ENCODE data around the gene PLEKHM1.
"Not testable (repeated sequence)": the region's sequence is repeated elsewhere in the genome, so short reads cannot be mapped to it uniquely, and the experiment has no call there.

DNA sequence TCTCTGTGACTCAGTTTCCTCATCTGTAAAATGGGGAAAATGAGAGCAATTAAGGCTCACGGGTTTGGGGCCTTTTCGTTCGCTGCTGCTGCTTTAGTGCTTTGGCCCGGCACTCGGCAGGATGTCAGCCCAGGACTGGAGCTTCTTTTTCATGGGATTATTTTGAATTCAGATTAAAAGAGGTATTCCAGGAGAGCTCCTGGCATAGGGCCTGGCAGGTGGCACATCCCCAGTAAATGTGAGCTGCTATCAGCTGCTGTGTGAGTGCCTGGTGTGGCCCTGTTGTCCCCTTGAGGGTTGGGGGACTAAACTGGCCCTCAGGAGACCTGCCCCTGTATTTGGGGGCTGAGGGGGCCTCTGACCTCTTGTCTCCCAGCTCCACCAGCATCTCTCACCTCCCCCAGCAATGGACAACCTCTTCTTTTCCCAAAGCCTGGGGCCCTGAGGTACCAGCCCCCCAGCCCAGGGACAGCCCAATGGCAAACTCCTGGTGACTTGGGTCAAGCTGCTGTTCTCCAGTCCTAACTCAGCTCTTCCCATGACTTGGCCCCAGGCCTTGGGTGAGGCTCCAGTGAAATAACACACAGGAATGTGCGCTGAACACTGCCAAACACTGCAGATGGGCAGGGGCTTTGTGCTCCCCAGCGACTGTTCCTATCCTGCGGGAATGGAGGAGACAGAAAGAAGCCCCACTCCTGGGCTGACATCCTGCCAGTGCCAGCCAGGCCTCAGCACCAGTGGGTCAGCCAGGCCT lies 43.5 kb downstream of the PLEKHM1 start:
- TF ChIP-seq, protein P1, sequence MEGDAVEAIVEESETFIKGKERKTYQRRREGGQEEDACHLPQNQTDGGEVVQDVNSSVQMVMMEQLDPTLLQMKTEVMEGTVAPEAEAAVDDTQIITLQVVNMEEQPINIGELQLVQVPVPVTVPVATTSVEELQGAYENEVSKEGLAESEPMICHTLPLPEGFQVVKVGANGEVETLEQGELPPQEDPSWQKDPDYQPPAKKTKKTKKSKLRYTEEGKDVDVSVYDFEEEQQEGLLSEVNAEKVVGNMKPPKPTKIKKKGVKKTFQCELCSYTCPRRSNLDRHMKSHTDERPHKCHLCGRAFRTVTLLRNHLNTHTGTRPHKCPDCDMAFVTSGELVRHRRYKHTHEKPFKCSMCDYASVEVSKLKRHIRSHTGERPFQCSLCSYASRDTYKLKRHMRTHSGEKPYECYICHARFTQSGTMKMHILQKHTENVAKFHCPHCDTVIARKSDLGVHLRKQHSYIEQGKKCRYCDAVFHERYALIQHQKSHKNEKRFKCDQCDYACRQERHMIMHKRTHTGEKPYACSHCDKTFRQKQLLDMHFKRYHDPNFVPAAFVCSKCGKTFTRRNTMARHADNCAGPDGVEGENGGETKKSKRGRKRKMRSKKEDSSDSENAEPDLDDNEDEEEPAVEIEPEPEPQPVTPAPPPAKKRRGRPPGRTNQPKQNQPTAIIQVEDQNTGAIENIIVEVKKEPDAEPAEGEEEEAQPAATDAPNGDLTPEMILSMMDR (IDR thresholded peaks at IDR 0.05; ENCODE audit: low read depth, low read length): not testable (repeated sequence)
- TF ChIP-seq POLR2A (IDR thresholded peaks at IDR 0.05; ENCODE audit: extremely low read depth, insufficient read length): not testable (repeated sequence)
- TF ChIP-seq, protein P2, sequence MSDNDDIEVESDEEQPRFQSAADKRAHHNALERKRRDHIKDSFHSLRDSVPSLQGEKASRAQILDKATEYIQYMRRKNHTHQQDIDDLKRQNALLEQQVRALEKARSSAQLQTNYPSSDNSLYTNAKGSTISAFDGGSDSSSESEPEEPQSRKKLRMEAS (IDR thresholded peaks at IDR 0.05; ENCODE audit: low read depth, low read length): not testable (repeated sequence)
